ENCODE data around the gene NPR1. TPM values are rescaled to one million over a fixed set of nuclear protein-coding genes. Genes with fewer than 3 reads are reported as not detected.

The NPR1 gene
- total and polyA plus RNA-seq, 2 of the 13 experiments (the other 11 are each of a cell fraction or from before 2014, with no cell fraction given), result not detected

GRCh38 chr1:153631047-153632022, 47.2 kb upstream of the NPR1 start:
- Histone ChIP-seq H4K20me1 (ENCODE audit: insufficient read depth, low read length) (peaks cover 10% of the 10 kb centered on the region), H2AFZ (ENCODE audit: low read length) (no peak overlapping the region), H3K79me2 (ENCODE audit: insufficient read depth, low read length) (peaks cover 53% of the 10 kb centered on the region), H3K27me3 (ENCODE audit: control insufficient read depth in 1 of 2, insufficient read depth in 2 of 2, low read length in 2 of 2) (no peaks in the 10 kb centered on the region), H3K9me3 (ENCODE audit: low read length) (no peaks in the 10 kb centered on the region), H3K9ac (ENCODE audit: insufficient read depth, low read depth, low read length) (peak overlapping the region; percentile 78), H3K27ac (ENCODE audit: extremely low read length, insufficient read depth, low read length) (peak overlapping the region; percentile 87), H3K36me3 (replicated peaks in 1 of 2; ENCODE audit: control insufficient read depth in 1 of 2, insufficient read depth in 2 of 2, low read length in 2 of 2) (peaks cover 2 to 6% of the 10 kb centered on the region in 2 experiments; a peak in 4 of 5 replicates), H3K4me1 (ENCODE audit: insufficient read depth, low read length) (peaks cover 74% of the 10 kb centered on the region), H3K4me2 (ENCODE audit: low read depth, low read length) (peak overlapping the region; percentile 91), H3K4me3 (replicated peaks in 1 of 3; ENCODE audit: insufficient read depth in 1 of 3, low read depth in 2 of 3, low read length in 3 of 3) (peak overlapping the region; percentile 10 to 84 (median 72); a peak in 2 of 6 replicates)
- DNase-seq (ENCODE audit: low spot score) (peak; percentile 78), FAIRE-seq (peak; percentile 83), ATAC-seq (no peak)
- whole genome bisulfite sequencing (ENCODE audit: low lambda C conversion rate), result 51% methylated on average over 10 of the region's 10 CpGs
- POLR2A ChIA-PET, result interaction anchor here (0.8 to 15.2 kb wide), 6 partner anchors 13 to 359 kb away, joined by 3 to 390 read pairs (median 3); partner anchors contain the start of genes RPS27, S100A14 and S100A16
- CTCF ChIA-PET (ENCODE audit: low intra/inter-chr PET ratio, low total read pairs), result no interaction called here
- intact Hi-C loops (cut with micrococcal nuclease; ENCODE audit: unreplicated experiment) (loop anchor here (5.0 kb wide), 1 partner anchor 41 kb away; the partner anchor contains the start of gene ILF2), in situ Hi-C loops (cut with HindIII; ENCODE audit: extremely low pct_ligation_motif_present, low pct_unique_long_range_greater_than_20kb) (no loop called here)
- BruUV-seq (replicated peaks), result no TSS peak
- no peak for TF ChIP-seq RCOR2 (CRISPR knock-in tag; IDR thresholded peaks at IDR 0.05)
- TF ChIP-seq ZNF460 (CRISPR knock-in tag; IDR thresholded peaks at IDR 0.05; ENCODE audit: borderline replicate concordance), result no peak
- TF ChIP-seq MED8 (CRISPR knock-in tag; IDR thresholded peaks at IDR 0.05; ENCODE audit: insufficient replicate concordance), result no peak
- TF ChIP-seq IKZF5 (CRISPR knock-in tag; IDR thresholded peaks at IDR 0.05), result no peak
- TF ChIP-seq ZBTB7A (CRISPR knock-in tag; IDR thresholded peaks at IDR 0.05), result no peak
- no peak for TF ChIP-seq ZSCAN31 (CRISPR knock-in tag; IDR thresholded peaks at IDR 0.05; ENCODE audit: low read depth)
- TF ChIP-seq ZBTB25 (CRISPR knock-in tag; IDR thresholded peaks at IDR 0.05), result no peak
- no peak for TF ChIP-seq ZNF232 (CRISPR knock-in tag; IDR thresholded peaks at IDR 0.05; ENCODE audit: borderline replicate concordance)
- no peak for TF ChIP-seq ZSCAN30 (CRISPR knock-in tag; IDR thresholded peaks at IDR 0.05)
- TF ChIP-seq KDM2A (CRISPR knock-in tag; IDR thresholded peaks at IDR 0.05; ENCODE audit: borderline replicate concordance, low read depth), result no peak
- TF ChIP-seq ZNF607 (CRISPR knock-in tag; IDR thresholded peaks at IDR 0.05; ENCODE audit: borderline replicate concordance), result no peak
- TF ChIP-seq ZSCAN22 (CRISPR knock-in tag; IDR thresholded peaks at IDR 0.05), result no peak
- no peak for TF ChIP-seq TSC22D2 (CRISPR knock-in tag; IDR thresholded peaks at IDR 0.05; ENCODE audit: borderline replicate concordance)
- no peak for TF ChIP-seq ZNF160 (CRISPR knock-in tag; IDR thresholded peaks at IDR 0.05)
- no peak for TF ChIP-seq ZNF672 (CRISPR knock-in tag; IDR thresholded peaks at IDR 0.05)
- no peak for TF ChIP-seq FLYWCH1 (CRISPR knock-in tag; IDR thresholded peaks at IDR 0.05)
- TF ChIP-seq RBAK (CRISPR knock-in tag; IDR thresholded peaks at IDR 0.05), result no peak
- no peak for TF ChIP-seq DR1 (CRISPR knock-in tag; IDR thresholded peaks at IDR 0.05)

Measured in HepG2 (cell line).